Choroid plexus epithelial cell (primary cell): ENCODE data around the gene SPNS3.

Experiments
- DNase-seq: peaks from one replicate; pipeline ENCODE4 v3.0.0-alpha.2; 2010; ENCODE audit warnings: low read depth
- H3K4me3 ChIP-seq: 2 replicates; pipeline ENCODE4 v1.5.1; 2011; ENCODE audit warnings: low read depth, mild to moderate bottlenecking, control low read depth, low read length, moderate library complexity
- CTCF ChIP-seq: conservative IDR thresholded peaks from 2 replicates; pipeline ENCODE4 v1.5.1; 2011; ENCODE audit warnings: low read depth, mild to moderate bottlenecking, control low read depth, inconsistent platforms, low read length, moderate library complexity

The SPNS3 gene

GRCh38 chr17:4508207-4508606, 74.5 kb downstream of the SPNS3 start:
- DNase-seq, result no peak
- no peak for TF ChIP-seq CTCF
- H3K4me3 ChIP-seq, result no peak overlapping the region

GRCh38 chr17:4509401-4509800, 75.7 kb downstream of the SPNS3 start:
- DNase-seq, result peak; percentile 58

GRCh38 chr17:4509923-4510617, 76.3 kb downstream of the SPNS3 start:
- peak; percentile 39 for DNase-seq
- no peak for TF ChIP-seq CTCF
- no peak overlapping the region for H3K4me3 ChIP-seq

More at GRCh38 chr17:4509401-4509800, 75.7 kb downstream of the SPNS3 start:
- no peak overlapping the region for H3K4me3 ChIP-seq
- peak; percentile 16 for TF ChIP-seq CTCF

- no peak for DNase-seq
- no peak for TF ChIP-seq CTCF
- H3K4me3 ChIP-seq, result no peak overlapping the region
Observed at GRCh38 chr17:4510618-4510941, 76.8 kb downstream of the SPNS3 start.

- H3K4me3 ChIP-seq, result no peak overlapping the region
- TF ChIP-seq CTCF, result no peak
- DNase-seq, result no peak
Observed at GRCh38 chr17:4511199-4511932, 77.6 kb downstream of the SPNS3 start.

GRCh38 chr17:4512156-4513112, 78.7 kb downstream of the SPNS3 start:
- no peak overlapping the region for H3K4me3 ChIP-seq
- TF ChIP-seq CTCF, result no peak
- no peak for DNase-seq
